SU-DHL-6 (cell line): Measurements from ENCODE around the gene CUX1.

ENCODE experiments used
- EZH2phosphoT487 ChIP-seq: fragments of 200-600 bp; sonication (generic), shearing (Covaris generic); conservative IDR thresholded peaks from 2 replicates; pipeline ENCODE4 v1.6.1; 2018; ENCODE audit warnings: mild to moderate bottlenecking, antibody characterized with exemption, low read length, moderate library complexity, mixed read lengths
- TF ChIP-seq, protein P1 (sequence below): fragments of 200-600 bp; sonication (generic); IDR thresholded peaks from one replicate; pipeline ENCODE4 v1.5.1; 2017; ENCODE audit warnings: antibody characterized with exemption, mild to moderate bottlenecking, low read length, moderate library complexity; ENCODE audit not compliant: insufficient read depth, poor library complexity, severe bottlenecking

- TF ChIP-seq, protein P1, sequence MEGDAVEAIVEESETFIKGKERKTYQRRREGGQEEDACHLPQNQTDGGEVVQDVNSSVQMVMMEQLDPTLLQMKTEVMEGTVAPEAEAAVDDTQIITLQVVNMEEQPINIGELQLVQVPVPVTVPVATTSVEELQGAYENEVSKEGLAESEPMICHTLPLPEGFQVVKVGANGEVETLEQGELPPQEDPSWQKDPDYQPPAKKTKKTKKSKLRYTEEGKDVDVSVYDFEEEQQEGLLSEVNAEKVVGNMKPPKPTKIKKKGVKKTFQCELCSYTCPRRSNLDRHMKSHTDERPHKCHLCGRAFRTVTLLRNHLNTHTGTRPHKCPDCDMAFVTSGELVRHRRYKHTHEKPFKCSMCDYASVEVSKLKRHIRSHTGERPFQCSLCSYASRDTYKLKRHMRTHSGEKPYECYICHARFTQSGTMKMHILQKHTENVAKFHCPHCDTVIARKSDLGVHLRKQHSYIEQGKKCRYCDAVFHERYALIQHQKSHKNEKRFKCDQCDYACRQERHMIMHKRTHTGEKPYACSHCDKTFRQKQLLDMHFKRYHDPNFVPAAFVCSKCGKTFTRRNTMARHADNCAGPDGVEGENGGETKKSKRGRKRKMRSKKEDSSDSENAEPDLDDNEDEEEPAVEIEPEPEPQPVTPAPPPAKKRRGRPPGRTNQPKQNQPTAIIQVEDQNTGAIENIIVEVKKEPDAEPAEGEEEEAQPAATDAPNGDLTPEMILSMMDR, result no peak
- no peak for TF ChIP-seq EZH2phosphoT487
Measured at GRCh38 chr7:101941481-101942383, 124.3 kb downstream of the CUX1 start.
